Measurements from ENCODE around the gene ETS1. TPM values are rescaled to one million over a fixed set of nuclear protein-coding genes. Genes with fewer than 3 reads are reported as not detected.

ETS1 gene
- polyA plus RNA-seq, 1 donor (not counting 4 experiments of a cell fraction or from before 2014, with no cell fraction given), result 41.0 TPM

GRCh38 chr11:128548649-128549255 is 38.6 kb downstream of the ETS1 start:
- H3K4me2 ChIP-seq (ENCODE audit: control insufficient read depth, extremely low read depth, insufficient read depth, low read depth, low read length), result peak overlapping the region; percentile 72
- no peaks in the 10 kb centered on the region for H3K79me2 ChIP-seq (ENCODE audit: control insufficient read depth, insufficient read depth, low read length)
- no peak for FAIRE-seq

GRCh38 chr11:128547946-128548648 is 39.3 kb downstream of the ETS1 start:
- H2AFZ ChIP-seq (ENCODE audit: control insufficient read depth, low read length), result peak overlapping the region; percentile 74

More at GRCh38 chr11:128548649-128549255, 38.6 kb downstream of the ETS1 start:
- Histone ChIP-seq H3K9me1 (ENCODE audit: control insufficient read depth, extremely low read depth, insufficient read depth, low read length) (no peaks in the 10 kb centered on the region), H3K36me3 (ENCODE audit: control insufficient read depth in 2 of 2, extremely low read depth in 1 of 2, insufficient read depth in 2 of 2, low read length in 2 of 2) (no peaks in the 10 kb centered on the region), H3K9me3 (ENCODE audit: control insufficient read depth, low read depth, low read length) (no peaks in the 10 kb centered on the region), H4K20me1 (ENCODE audit: control insufficient read depth, extremely low read depth, insufficient read depth, low read length) (no peaks in the 10 kb centered on the region), H3K27ac (ENCODE audit: control insufficient read depth, insufficient read depth, low read length) (no peak overlapping the region), H3K9ac (ENCODE audit: control insufficient read depth, extremely low read depth, insufficient read depth, low read length) (peak overlapping the region; percentile 45), H2AFZ (ENCODE audit: control insufficient read depth, low read length) (peak overlapping the region; percentile 74), H3K4me1 (ENCODE audit: control insufficient read depth, extremely low read depth, insufficient read depth, low read length) (peaks cover 4% of the 10 kb centered on the region), H3K27me3 (ENCODE audit: control insufficient read depth, extremely low read depth, insufficient read depth, low read length) (no peaks in the 10 kb centered on the region), H3K4me3 (ENCODE audit: control insufficient read depth in 2 of 3, extremely low read depth in 1 of 3, insufficient read depth in 2 of 3, low read depth in 1 of 3, low read length in 3 of 3) (peak overlapping the region in 2 of 3 experiments; percentile 41 to 45)
- TF ChIP-seq EZH2 (IDR thresholded peaks at IDR 0.05; ENCODE audit: low read length), result no peak
- no peak for TF ChIP-seq CTCF (optimal IDR thresholded peaks at IDR 0.05 in 1 of 3, IDR thresholded peaks at IDR 0.05 in 1 of 3, conservative IDR thresholded peaks at IDR 0.05 in 1 of 3; ENCODE audit: extremely low read depth in 1 of 3, insufficient read depth in 2 of 3, low read length in 3 of 3)
- dilution Hi-C loops (cut with MboI; ENCODE audit: extremely low pct_ligation_motif_present, low sequenced_read_pairs), result no loop called here
- no peak for DNase-seq (ENCODE audit: low read depth, low spot score)

More at GRCh38 chr11:128547946-128548648, 39.3 kb downstream of the ETS1 start:
- H3K4me3 ChIP-seq (ENCODE audit: control insufficient read depth in 2 of 3, extremely low read depth in 1 of 3, insufficient read depth in 2 of 3, low read depth in 1 of 3, low read length in 3 of 3), result peak overlapping the region in 2 of 3 experiments; percentile 41 to 45
- no peak for DNase-seq (ENCODE audit: low read depth, low spot score)
- no peak for FAIRE-seq
- H3K9ac ChIP-seq (ENCODE audit: control insufficient read depth, extremely low read depth, insufficient read depth, low read length), result peak overlapping the region; percentile 45
- H3K9me3 ChIP-seq (ENCODE audit: control insufficient read depth, low read depth, low read length), result no peaks in the 10 kb centered on the region
- H3K4me2 ChIP-seq (ENCODE audit: control insufficient read depth, extremely low read depth, insufficient read depth, low read depth, low read length), result peak overlapping the region; percentile 72
- peaks cover 4% of the 10 kb centered on the region for H3K4me1 ChIP-seq (ENCODE audit: control insufficient read depth, extremely low read depth, insufficient read depth, low read length)
- H3K27me3 ChIP-seq (ENCODE audit: control insufficient read depth, extremely low read depth, insufficient read depth, low read length), result no peaks in the 10 kb centered on the region
- dilution Hi-C loops (cut with MboI; ENCODE audit: extremely low pct_ligation_motif_present, low sequenced_read_pairs), result no loop called here
- no peak overlapping the region for H3K27ac ChIP-seq (ENCODE audit: control insufficient read depth, insufficient read depth, low read length)
- H4K20me1 ChIP-seq (ENCODE audit: control insufficient read depth, extremely low read depth, insufficient read depth, low read length), result no peaks in the 10 kb centered on the region
- no peaks in the 10 kb centered on the region for H3K79me2 ChIP-seq (ENCODE audit: control insufficient read depth, insufficient read depth, low read length)
- no peak for TF ChIP-seq EZH2 (IDR thresholded peaks at IDR 0.05; ENCODE audit: low read length)
- no peak for TF ChIP-seq CTCF (optimal IDR thresholded peaks at IDR 0.05 in 1 of 3, IDR thresholded peaks at IDR 0.05 in 1 of 3, conservative IDR thresholded peaks at IDR 0.05 in 1 of 3; ENCODE audit: extremely low read depth in 1 of 3, insufficient read depth in 2 of 3, low read length in 3 of 3)
- H3K36me3 ChIP-seq (ENCODE audit: control insufficient read depth in 2 of 2, extremely low read depth in 1 of 2, insufficient read depth in 2 of 2, low read length in 2 of 2), result no peaks in the 10 kb centered on the region
- no peaks in the 10 kb centered on the region for H3K9me1 ChIP-seq (ENCODE audit: control insufficient read depth, extremely low read depth, insufficient read depth, low read length)

Measured in keratinocyte (primary cell).